HCT116 (cell line): ENCODE results near the gene DDX55. TPM values are rescaled to one million over a fixed set of nuclear protein-coding genes. Genes with fewer than 3 reads are reported as not detected.
A peak's percentile ranks its signal among the peaks of the same experiment; 100 is the strongest.

Source experiments
- ATAC-seq: fragments of 200-7000 bp; cut with Tn5 transposase; 2 replicates; pipeline ENCODE4 v1.9.1; 2020; ENCODE audit warnings: mild to moderate bottlenecking, moderate library complexity
- BruUV-seq: library from RNA; stranded (reverse); fragments of 400-500 nt; replicated peaks from 2 replicates; lab custom pipeline; 2021; lab: Mats Ljungman, UMichigan
- CTCF ChIA-PET: fragments of 300-600 bp; sonication (Branson Sonifier 250); formaldehyde crosslinking; loops from one replicate; lab custom pipeline; 2021; ENCODE audit warnings: antibody characterized with exemption; lab: Charles Lee
- POLR2A ChIA-PET: fragments of 300-600, 350-600 bp; sonication (Branson Sonifier 250); formaldehyde crosslinking; loops from one replicate; lab custom pipeline; 2021; ENCODE audit warnings: antibody characterized with exemption; lab: Charles Lee
- RAD21 ChIA-PET, 2 experiments: fragments of 300-600 bp; sonication (Branson Sonifier 250); formaldehyde crosslinking; loops; one replicate each; lab custom pipeline; 2023; ENCODE audit warnings: low total read pairs in 2 of 2; ENCODE audit not compliant: uncharacterized antibody in 2 of 2, unreplicated experiment in 2 of 2, low non-redundant PET in 1 of 2; lab: Charles Lee
- DNase-seq: peaks from one replicate; pipeline ENCODE4 v3.0.0-alpha.2; 2010; ENCODE audit warnings: low read depth, low spot score
- H2AFZ ChIP-seq: fragments of 200-600 bp; shearing (Covaris generic), sonication (generic); 2 replicates; pipeline ENCODE4 v1.6.1; 2017; ENCODE audit warnings: low read depth, mixed run types, mixed read lengths, antibody characterized with exemption, low read length; ENCODE audit not compliant: poor library complexity, severe bottlenecking
- H3K27ac ChIP-seq: 2 replicates; pipeline ENCODE4 v1.5.1; 2012; ENCODE audit warnings: low read depth, low read length
- H3K27me3 ChIP-seq: fragments of 200-600 bp; sonication (generic); 2 replicates; pipeline ENCODE4 v1.6.1; 2016; ENCODE audit warnings: mixed run types, low read length, mixed read lengths; ENCODE audit not compliant: insufficient read depth
- H3K36me3 ChIP-seq, 2 experiments: fragments of 200-500 bp in 1 of 2; fragments of 200-600 bp in 1 of 2; sonication (Bioruptor generic) in 1 of 2; sonication (generic) in 1 of 2; 2 replicates each; pipeline versions ENCODE4 v1.5.1 to v1.6.1; 2014 to 2016; ENCODE audit warnings: low read length in 2 of 2, inconsistent platforms in 1 of 2, mixed read lengths in 1 of 2, mixed run types in 1 of 2; ENCODE audit not compliant: insufficient read depth in 2 of 2, control insufficient read depth in 1 of 2
- H3K4me1 ChIP-seq, 2 experiments: fragments of 200-600 bp in 1 of 2; sonication (generic) in 1 of 2; 2 replicates each; pipeline versions ENCODE4 v1.5.1 to v1.6.1; 2012 to 2017; ENCODE audit warnings: low read length in 2 of 2, inconsistent platforms in 1 of 2, mild to moderate bottlenecking in 1 of 2, mixed read lengths in 1 of 2, mixed run types in 1 of 2, moderate library complexity in 1 of 2; ENCODE audit not compliant: insufficient read depth in 2 of 2, control insufficient read depth in 1 of 2
- H3K4me2 ChIP-seq: fragments of 200-600 bp; sonication (generic); 2 replicates; pipeline ENCODE4 v1.6.1; 2017; ENCODE audit warnings: mixed run types, low read length, mixed read lengths
- H3K4me3 ChIP-seq, 2 experiments: fragments of 200-600 bp in 1 of 2; sonication (generic) in 1 of 2; replicated peaks in 1 of 2; 2 replicates each; pipeline ENCODE4 v1.5.1; 2011 to 2016; ENCODE audit warnings: low read length in 2 of 2, control low read depth in 1 of 2, low read depth in 1 of 2, mild to moderate bottlenecking in 1 of 2, mixed read lengths in 1 of 2, mixed run types in 1 of 2
- H3K79me2 ChIP-seq: fragments of 200-600 bp; sonication (generic); 2 replicates; pipeline ENCODE4 v1.6.1; 2017; ENCODE audit warnings: mild to moderate bottlenecking, mixed run types, low read length, moderate library complexity, mixed read lengths; ENCODE audit not compliant: insufficient read depth
- H3K9ac ChIP-seq: fragments of 200-600 bp; sonication (generic); 2 replicates; pipeline ENCODE4 v1.6.1; 2016; ENCODE audit warnings: low read length, mixed read lengths
- H3K9me2 ChIP-seq: fragments of 200-600 bp; sonication (generic), shearing (Covaris generic); 2 replicates; pipeline ENCODE4 v1.6.1; 2017; ENCODE audit warnings: mixed run types, mild to moderate bottlenecking, moderate library complexity; ENCODE audit not compliant: insufficient read depth
- H3K9me3 ChIP-seq, 2 experiments: fragments of 200-500 bp in 1 of 2; fragments of 200-600 bp in 1 of 2; sonication (Bioruptor generic) in 1 of 2; sonication (generic) in 1 of 2; 2 replicates each; pipeline ENCODE4 v1.6.1; 2014 to 2017; ENCODE audit warnings: low read length in 2 of 2, mixed read lengths in 2 of 2, inconsistent platforms in 1 of 2, low read depth in 1 of 2, mild to moderate bottlenecking in 1 of 2, mixed run types in 1 of 2, moderate library complexity in 1 of 2; ENCODE audit not compliant: control insufficient read depth in 1 of 2, insufficient read depth in 1 of 2
- H4K20me1 ChIP-seq: fragments of 200-600 bp; sonication (generic), shearing (Covaris generic); 2 replicates; pipeline ENCODE4 v1.6.1; 2017; ENCODE audit warnings: mixed run types, mild to moderate bottlenecking, moderate library complexity; ENCODE audit not compliant: insufficient read depth
- CBX3 ChIP-seq: IDR thresholded peaks from 2 replicates; pipeline ENCODE4 v1.6.1; 2012; ENCODE audit warnings: low read depth
- CEBPB ChIP-seq: IDR thresholded peaks from 2 replicates; pipeline ENCODE4 v1.6.1; 2012; ENCODE audit warnings: low read depth
- EGR1 ChIP-seq: IDR thresholded peaks from 2 replicates; pipeline ENCODE4 v1.6.1; 2012; ENCODE audit warnings: low read depth
- ELF1 ChIP-seq: IDR thresholded peaks from 2 replicates; pipeline ENCODE4 v1.6.1; 2012; ENCODE audit warnings: low read depth, borderline replicate concordance
- EZH2 ChIP-seq: fragments of 200-600 bp; sonication (generic); IDR thresholded peaks from 2 replicates; pipeline ENCODE4 v1.6.1; 2017; ENCODE audit warnings: antibody characterized with exemption, mixed run types
- EZH2phosphoT487 ChIP-seq: fragments of 200-600 bp; IDR thresholded peaks from 2 replicates; pipeline ENCODE4 v1.6.1; 2018; ENCODE audit warnings: antibody characterized with exemption, borderline replicate concordance
- JUND ChIP-seq: IDR thresholded peaks from 2 replicates; pipeline ENCODE4 v1.6.1; 2012
- RAD21 ChIP-seq: IDR thresholded peaks from 2 replicates; pipeline ENCODE4 v1.6.1; 2012; ENCODE audit warnings: low read depth, mild to moderate bottlenecking
- SIN3A ChIP-seq: IDR thresholded peaks from 2 replicates; pipeline ENCODE4 v1.6.1; 2012; ENCODE audit warnings: low read depth
- SP1 ChIP-seq: IDR thresholded peaks from 2 replicates; pipeline ENCODE4 v1.6.1; 2012; ENCODE audit warnings: low read depth
- SRF ChIP-seq: IDR thresholded peaks from 2 replicates; pipeline ENCODE4 v1.6.1; 2012; ENCODE audit warnings: low read depth
- TCF7L2 ChIP-seq: IDR thresholded peaks from 2 replicates; pipeline ENCODE4 v1.7.0; 2011; ENCODE audit warnings: borderline replicate concordance, inconsistent platforms; ENCODE audit not compliant: insufficient read depth, insufficient read length; ENCODE audit errors: extremely low read depth
- YY1 ChIP-seq: IDR thresholded peaks from 2 replicates; pipeline ENCODE4 v1.6.1; 2011; ENCODE audit warnings: low read length, low read depth, moderate library complexity, mild to moderate bottlenecking; ENCODE audit not compliant: insufficient replicate concordance; ENCODE audit errors: extremely low read depth
- ZFX ChIP-seq: fragments of 450-650 bp; IDR thresholded peaks from 2 replicates; pipeline ENCODE4 v1.6.1; 2017
- intact Hi-C: fragments of 100-400 bp; cut with micrococcal nuclease; formaldehyde crosslinking; loops from 2 replicates; pipeline ENCODE4 v1.10.0; 2022
- total RNA-seq: library from RNA; stranded (reverse); gene quantifications from one replicate; pipeline ENCODE4 v1.2.1, GENCODE V29; 2021; ENCODE audit not compliant: unreplicated experiment
- TF ChIP-seq, protein P1 (sequence below): IDR thresholded peaks from 2 replicates; pipeline ENCODE4 v1.6.1; 2012
- TF ChIP-seq, protein P2 (sequence below): IDR thresholded peaks from 2 replicates; pipeline ENCODE4 v1.6.1; 2012; ENCODE audit warnings: low read depth

The DDX55 gene
- total RNA-seq, 1 experiment from 2014 or later = 41.8 TPM

DNA sequence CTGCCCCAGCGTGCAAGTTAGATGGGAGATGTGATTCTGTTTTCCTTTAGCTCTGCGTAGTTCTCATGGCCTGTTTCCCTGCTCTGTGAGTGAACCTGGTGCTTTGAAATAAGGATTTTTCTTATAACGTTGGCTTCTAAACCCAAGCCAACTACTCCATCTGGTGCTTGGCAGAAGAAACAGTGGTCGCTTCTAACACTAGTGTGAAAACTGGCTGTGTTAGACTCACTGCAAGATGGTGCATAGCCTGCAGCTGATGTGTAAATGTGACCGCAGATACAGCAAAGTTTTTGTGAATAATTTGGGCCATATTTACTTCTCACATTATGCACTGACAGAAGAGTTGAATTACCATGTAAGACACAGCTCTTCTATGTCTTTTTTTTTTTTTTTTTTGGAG, 44.0 kb downstream of the DDX55 start:
- no peak overlapping the region for H3K4me2 ChIP-seq
- ChIA-PET POLR2A (no interaction called here), CTCF (no interaction called here), RAD21 (no interaction called here)
- TF ChIP-seq SRF (no peak), CBX3 (no peak), ZFX (no peak), EGR1 (no peak), JUND (no peak), TCF7L2 (no peak)
- H2AFZ ChIP-seq = no peak overlapping the region
- no peak overlapping the region for H3K27ac ChIP-seq
- H4K20me1 ChIP-seq = no peaks in the 10 kb centered on the region
- no peak overlapping the region for H3K4me3 ChIP-seq
- H3K36me3 ChIP-seq = peaks cover 32 to 60% of the 10 kb centered on the region in 2 experiments; a peak in 3 of 4 replicates
- H3K27me3 ChIP-seq = no peaks in the 10 kb centered on the region
- H3K9me2 ChIP-seq = no peaks in the 10 kb centered on the region
- intact Hi-C loops = no loop called here
- ATAC-seq = no peak
- H3K9ac ChIP-seq = no peak overlapping the region
- peaks cover 56% of the 10 kb centered on the region for H3K79me2 ChIP-seq
- no peak for DNase-seq
- no peaks in the 10 kb centered on the region for H3K4me1 ChIP-seq
- no peaks in the 10 kb centered on the region for H3K9me3 ChIP-seq
- BruUV-seq = no TSS peak

DNA sequence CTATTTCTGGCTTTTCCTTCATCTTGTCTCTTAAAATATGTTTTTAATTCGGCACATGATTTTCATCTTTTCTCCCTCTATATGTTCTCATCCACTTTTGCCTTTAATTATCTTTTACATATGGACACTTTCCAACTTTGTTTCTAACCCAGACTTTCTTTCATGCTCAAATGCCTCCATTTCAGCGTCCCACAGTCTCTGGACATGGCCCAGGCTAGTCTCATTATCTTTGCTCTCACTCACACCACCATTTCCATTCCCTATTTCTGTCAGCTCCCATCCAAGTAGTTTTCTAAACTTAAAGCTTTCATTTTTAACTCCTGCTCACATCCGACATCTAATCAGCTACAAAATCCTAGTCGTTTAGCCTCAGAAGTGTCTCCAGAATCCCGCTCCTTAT, 46.5 kb downstream of the DDX55 start:
- Histone ChIP-seq H3K9me3 (no peaks in the 10 kb centered on the region), H3K9me2 (no peaks in the 10 kb centered on the region), H3K79me2 (peaks cover 41% of the 10 kb centered on the region), H3K27me3 (no peaks in the 10 kb centered on the region), H3K4me1 (no peaks in the 10 kb centered on the region), H3K27ac (no peak overlapping the region), H2AFZ (no peak overlapping the region), H3K9ac (no peak overlapping the region), H3K4me2 (no peak overlapping the region), H3K36me3 (peaks cover 44 to 50% of the 10 kb centered on the region in 2 experiments; a peak in 3 of 4 replicates), H3K4me3 (no peak overlapping the region), H4K20me1 (no peaks in the 10 kb centered on the region)
- TF ChIP-seq ELF1 (no peak), ZFX (no peak), SRF (no peak), RAD21 (no peak), YY1 (no peak), TCF7L2 (no peak), SIN3A (no peak), SP1 (no peak), CBX3 (no peak), EZH2phosphoT487 (no peak), EZH2 (no peak), CEBPB (no peak)
- TF ChIP-seq, protein P1, sequence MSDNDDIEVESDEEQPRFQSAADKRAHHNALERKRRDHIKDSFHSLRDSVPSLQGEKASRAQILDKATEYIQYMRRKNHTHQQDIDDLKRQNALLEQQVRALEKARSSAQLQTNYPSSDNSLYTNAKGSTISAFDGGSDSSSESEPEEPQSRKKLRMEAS = no peak
- TF ChIP-seq, protein P2, sequence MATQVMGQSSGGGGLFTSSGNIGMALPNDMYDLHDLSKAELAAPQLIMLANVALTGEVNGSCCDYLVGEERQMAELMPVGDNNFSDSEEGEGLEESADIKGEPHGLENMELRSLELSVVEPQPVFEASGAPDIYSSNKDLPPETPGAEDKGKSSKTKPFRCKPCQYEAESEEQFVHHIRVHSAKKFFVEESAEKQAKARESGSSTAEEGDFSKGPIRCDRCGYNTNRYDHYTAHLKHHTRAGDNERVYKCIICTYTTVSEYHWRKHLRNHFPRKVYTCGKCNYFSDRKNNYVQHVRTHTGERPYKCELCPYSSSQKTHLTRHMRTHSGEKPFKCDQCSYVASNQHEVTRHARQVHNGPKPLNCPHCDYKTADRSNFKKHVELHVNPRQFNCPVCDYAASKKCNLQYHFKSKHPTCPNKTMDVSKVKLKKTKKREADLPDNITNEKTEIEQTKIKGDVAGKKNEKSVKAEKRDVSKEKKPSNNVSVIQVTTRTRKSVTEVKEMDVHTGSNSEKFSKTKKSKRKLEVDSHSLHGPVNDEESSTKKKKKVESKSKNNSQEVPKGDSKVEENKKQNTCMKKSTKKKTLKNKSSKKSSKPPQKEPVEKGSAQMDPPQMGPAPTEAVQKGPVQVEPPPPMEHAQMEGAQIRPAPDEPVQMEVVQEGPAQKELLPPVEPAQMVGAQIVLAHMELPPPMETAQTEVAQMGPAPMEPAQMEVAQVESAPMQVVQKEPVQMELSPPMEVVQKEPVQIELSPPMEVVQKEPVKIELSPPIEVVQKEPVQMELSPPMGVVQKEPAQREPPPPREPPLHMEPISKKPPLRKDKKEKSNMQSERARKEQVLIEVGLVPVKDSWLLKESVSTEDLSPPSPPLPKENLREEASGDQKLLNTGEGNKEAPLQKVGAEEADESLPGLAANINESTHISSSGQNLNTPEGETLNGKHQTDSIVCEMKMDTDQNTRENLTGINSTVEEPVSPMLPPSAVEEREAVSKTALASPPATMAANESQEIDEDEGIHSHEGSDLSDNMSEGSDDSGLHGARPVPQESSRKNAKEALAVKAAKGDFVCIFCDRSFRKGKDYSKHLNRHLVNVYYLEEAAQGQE = no peak
- intact Hi-C loops = no loop called here
- CTCF ChIA-PET = no interaction called here
- RAD21 ChIA-PET = no interaction called here
- no peak for DNase-seq
- ATAC-seq = no peak
- POLR2A ChIA-PET = no interaction called here
- BruUV-seq = TSS peak; percentile 3
